GM19351 (cell line): ENCODE measurements around the gene ELK1.
"Not testable (repeated sequence)": the region's sequence is repeated elsewhere in the genome, so short reads cannot be mapped to it uniquely, and the experiment has no call there.

Experiments
- ATAC-seq: cut with Tn5 transposase; IDR thresholded peaks from one replicate; pipeline ENCODE4 v1.9.1; 2021; ENCODE audit warnings: mild to moderate bottlenecking, moderate library complexity; ENCODE audit not compliant: unreplicated experiment

Gene ELK1

GRCh38 chrX:47650164-47651042 lies at the start of gene ELK1:
TSS of gene ELK1 (minus strand) at chrX:47650563. CDS start at chrX:47641441, 9,122 bp downstream.
- ATAC-seq, result peak; percentile 85

DNA sequence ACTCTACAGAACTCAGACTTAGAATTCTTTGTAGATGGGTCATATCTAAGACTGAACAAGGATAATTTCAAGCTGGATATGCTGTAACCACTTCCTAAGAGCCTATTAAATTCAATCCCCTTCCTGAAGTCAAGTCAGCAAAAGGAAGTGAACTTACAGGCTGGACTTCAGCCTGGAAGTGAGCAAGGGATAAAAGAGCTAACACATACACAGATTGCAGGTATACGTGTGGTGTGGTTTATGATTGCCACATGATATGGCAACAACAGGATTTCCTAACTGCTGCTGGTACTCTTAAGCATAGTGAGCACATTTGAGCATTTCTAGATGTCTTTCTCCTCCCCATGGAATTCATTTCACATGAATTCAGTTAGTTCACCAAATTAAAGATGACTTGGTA lies 46.8 kb upstream of the ELK1 start:
- ATAC-seq, result no peak

DNA sequence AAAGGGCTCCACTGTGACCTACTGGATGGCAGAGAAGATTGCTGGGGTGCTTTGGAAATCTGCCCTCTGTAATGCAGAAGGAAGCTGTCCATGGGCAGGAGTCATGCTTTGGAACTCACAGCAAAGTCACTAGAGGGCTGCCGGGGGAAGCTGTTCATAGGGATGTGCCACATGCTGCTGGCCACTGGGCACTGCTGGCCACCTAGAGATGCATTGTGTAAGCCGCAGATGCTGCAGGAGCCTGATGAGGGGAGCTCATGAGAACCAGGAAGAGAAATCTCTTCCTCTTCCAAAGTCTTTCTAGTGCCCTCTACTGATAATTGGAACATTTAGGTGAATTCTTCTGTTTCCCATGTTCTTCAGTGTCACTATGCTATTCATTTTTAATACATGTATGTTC lies 39.8 kb upstream of the ELK1 start:
- ATAC-seq, result no peak

GRCh38 chrX:47687263-47687662 lies 36.9 kb upstream of the ELK1 start:
- ATAC-seq, result no peak

DNA sequence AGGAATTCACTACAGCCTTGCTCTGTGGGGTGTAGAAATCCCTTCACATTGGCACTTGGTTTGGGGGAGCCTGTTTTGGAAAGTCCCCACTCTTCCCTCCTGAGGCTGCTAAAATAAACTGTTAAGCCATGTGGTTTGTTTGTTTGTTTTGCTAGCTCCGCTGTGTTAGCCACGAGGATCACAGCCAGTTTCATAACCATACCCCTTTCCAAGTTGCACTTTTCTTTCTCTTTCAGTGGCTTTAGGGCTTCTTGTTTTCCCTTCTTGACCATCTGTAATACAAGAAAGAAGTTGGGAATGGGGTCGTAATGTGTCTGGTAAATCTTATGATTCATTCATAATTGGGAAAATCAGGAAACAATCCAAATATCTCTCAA lies 33.5 kb upstream of the ELK1 start:
- no peak for ATAC-seq

- ATAC-seq, result no peak
Measured at GRCh38 chrX:47683184-47683828, 32.9 kb upstream of the ELK1 start.

DNA sequence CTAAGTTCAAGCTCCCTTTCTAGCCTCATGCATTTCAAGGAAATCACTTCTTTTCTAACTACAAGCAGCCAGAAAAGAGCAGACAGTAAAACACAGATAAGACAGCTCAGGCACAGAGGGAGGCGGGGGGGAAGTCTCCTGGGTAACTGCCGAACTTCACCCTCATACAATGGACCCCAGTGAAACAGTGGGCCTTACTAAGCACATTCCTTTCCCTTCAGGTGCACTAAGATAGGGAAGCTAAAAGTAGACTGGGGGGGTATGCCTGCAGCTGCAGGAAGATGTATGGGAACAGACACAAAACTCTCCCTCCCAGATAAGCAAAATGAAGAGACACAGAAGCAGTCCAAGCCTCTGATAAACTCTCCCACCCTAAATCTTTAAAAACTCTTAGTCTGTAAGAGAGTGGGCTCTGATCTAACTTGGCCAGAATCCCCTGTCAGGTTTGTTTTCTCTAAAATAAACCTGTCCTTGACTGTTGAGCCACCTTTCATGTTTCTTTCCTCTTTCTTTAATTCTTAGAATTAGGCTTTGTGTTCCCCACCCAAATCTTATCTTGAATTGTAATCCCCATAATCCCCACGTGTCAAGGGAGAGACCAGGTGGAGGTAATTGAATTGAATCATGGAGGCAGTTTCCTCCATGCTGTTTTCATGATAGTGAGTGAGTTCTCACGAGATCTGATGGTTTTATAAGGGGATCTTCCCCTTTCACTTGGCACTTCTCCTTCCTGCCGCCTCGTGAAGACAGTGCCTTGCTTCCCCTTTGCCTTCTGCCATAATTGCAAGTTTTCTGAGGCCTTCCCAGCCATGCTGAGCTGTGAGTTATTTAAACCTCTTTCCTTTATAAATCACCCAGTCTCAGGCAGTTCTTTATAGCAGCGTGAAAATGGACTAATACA lies 25.8 kb upstream of the ELK1 start:
- ATAC-seq, result not testable (repeated sequence)

- ATAC-seq, result no peak
Measured at GRCh38 chrX:47674776-47675175, 24.4 kb upstream of the ELK1 start.

- not testable (repeated sequence) for ATAC-seq
Measured at GRCh38 chrX:47665797-47666196, 15.4 kb upstream of the ELK1 start.

- ATAC-seq, result no peak
Measured at GRCh38 chrX:47664737-47665136, 14.4 kb upstream of the ELK1 start.

DNA sequence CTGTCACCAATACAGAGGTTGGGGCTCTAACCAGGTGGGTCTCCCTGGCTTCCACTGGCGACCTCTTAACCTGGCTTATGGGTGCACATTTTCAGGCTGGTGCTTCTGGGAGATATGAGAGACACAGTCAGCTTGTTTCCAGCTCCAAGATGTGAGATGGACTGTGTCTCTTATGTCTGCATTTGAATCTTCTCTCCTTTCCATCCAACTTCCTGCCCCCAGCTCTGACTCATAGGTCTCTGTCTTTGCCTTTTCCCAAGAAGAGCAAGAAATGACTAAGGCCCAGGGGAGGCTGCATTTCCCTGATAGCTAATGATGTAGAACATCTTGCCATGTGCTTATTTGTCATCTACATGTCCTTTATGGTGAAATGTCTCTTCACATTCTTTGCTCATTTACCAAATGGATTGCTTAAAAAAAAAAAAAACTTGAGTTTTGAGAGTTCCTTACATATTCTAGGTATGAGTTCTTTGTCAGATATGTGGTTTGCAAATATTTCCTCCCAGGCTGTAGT lies 11.8 kb upstream of the ELK1 start:
- ATAC-seq, result no peak

DNA sequence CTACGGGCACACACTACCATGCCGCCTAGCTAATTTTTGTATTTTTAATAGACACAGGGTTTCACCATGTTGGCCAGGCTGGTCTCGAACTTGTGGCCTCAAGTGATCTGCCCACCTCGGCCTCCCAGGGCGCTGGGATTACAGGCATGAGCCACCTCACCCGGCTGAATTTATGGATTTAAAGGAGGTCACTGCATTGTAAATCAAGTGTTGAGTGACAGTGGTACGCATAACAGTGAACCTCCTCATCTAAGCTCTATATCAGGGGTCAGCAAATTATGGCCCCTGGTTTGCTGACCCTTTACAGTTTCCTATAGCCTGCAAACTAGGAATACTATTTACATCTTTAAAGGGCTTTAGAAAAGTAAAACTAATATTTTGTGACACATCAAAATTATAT lies 11.2 kb upstream of the ELK1 start:
- no peak for ATAC-seq

GRCh38 chrX:47659421-47659726 lies 9.0 kb upstream of the ELK1 start:
- ATAC-seq, result no peak

- peak; percentile 81 for ATAC-seq
Measured at GRCh38 chrX:47658684-47659420, 8.5 kb upstream of the ELK1 start, which contains the start of gene UXT. TSS of gene UXT (minus strand) at chrX:47659180. CDS start at chrX:47658927, 253 bp downstream.

DNA sequence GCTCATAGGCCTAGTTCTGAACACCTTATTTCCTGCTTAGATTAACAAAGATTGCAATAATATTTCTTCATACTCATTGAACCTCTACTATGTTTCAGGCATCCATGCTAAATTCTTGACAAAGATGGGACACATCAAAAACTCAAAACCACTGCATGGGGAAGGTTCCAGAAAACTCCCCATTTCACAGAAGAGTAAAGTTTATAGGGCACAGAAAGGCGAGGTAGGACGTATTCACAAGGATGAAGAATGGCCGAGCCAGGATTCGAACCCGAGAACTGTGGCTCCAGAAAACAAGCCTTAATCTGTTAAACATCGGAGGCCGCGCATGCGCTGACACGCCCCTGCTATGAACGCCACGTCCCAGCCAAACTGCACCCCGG lies 7.9 kb upstream of the ELK1 start:
- ATAC-seq, result no peak

DNA sequence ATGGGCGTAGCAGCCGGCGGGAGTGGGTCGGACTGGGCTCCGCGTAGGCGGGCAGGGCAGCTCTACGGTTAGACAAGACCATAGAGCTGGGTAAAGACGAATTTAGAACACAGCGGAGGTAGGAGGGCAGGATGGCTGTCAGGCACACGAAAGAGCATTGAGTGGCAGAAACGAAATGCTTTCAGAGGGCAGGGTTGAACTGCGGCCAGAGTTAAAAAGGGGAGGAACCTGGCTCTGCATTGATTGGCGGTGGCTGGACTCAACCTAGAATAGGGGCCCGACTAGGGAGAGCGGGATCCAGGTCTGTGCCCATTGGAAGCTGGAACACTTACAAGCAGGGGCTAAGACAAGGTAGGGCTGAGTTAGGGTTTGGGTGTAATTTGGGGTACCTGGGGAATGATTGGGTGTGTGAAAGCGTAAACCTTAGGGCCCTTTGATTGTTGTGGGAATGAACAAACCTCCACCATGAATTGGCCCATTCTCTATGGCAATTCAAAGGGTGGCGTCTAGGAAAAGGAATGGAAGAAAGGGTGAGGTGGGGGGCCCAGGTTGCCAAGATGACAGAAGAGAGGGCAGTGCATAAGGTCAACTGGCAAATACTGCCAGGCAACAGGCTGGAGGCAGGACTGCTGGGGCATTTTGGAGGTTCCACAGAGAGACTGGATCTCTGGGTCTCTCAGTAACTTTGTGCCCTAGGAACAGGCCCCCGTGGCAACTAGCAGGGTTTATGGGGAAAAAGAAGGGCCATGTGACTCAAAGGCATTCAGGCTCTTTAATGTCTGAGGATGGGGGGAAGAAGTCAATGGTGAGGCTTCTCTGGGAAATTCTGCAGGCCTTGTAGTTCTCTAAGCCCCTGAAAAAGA lies 911 bp upstream of the ELK1 start:
- no peak for ATAC-seq

DNA sequence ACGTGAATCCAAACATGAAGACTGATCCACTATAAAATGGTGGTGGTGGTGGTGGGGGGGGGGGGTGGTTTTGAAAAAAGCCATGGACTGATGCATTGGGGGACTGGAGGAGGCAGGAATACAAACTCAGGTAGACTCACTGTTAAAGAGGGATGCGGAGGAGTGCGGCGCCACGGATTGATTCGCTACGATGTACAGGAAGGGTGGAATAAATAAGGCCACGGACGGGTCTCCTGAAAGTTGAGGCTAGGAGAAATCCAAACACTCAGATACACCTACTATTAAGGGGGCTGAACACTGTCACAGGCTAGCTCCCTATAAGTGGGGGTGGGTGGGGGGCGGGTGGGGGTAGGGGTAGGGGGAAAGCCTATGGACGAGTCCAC lies 591 bp downstream of the ELK1 start:
- no peak for ATAC-seq

- ATAC-seq, result no peak
Measured at GRCh38 chrX:47649271-47649670, 1.1 kb downstream of the ELK1 start.

DNA sequence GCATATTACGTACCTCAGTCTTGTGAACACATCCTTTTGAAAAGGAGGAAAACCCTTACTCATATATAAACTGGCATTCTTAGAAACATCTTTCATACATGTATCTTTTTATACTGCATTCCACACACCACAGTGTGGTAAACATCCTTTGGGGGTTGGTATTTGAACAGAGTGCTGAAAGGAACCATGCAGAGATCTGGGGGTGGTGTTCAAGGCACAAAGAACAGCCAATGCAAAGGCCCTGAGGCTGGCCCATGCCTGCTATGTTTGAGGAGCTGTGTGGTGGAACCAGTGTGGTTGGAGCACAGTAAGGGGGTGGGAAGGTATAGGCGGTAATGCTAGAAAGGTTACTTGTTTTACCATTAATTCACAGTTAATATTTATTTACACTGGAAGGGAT lies 2.0 kb downstream of the ELK1 start:
- no peak for ATAC-seq

DNA sequence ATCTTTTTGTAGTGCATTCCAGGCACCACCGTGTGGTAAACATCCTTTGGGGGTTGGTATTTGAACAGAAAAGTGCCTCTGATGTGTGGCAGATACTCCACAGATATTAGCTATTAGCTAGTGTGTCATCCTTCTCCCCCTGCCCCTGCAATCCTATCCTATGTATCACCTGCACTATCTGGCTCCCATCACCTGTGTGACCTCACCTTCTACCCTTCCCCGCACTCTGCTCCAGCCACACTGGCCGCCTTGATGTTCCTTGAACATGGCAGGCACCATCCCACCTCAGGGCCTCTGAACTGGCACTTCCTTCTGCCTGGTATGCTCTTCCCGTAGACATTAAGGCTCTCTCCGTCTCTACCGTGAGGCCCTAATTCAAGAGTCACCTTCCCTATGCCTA lies 3.7 kb downstream of the ELK1 start:
- no peak for ATAC-seq
